H1 (cell line): ENCODE measurements around the gene FAM169A. TPM values are rescaled to one million over a fixed set of nuclear protein-coding genes. Genes with fewer than 3 reads are reported as not detected.

Source experiments
- CTCF ChIA-PET: fragments of 300-600 bp; sonication (Branson Sonifier 250); formaldehyde crosslinking; loops from one replicate; lab custom pipeline; 2021; ENCODE audit not compliant: partially characterized antibody; lab: Charles Lee
- POLR2A ChIA-PET: fragments of 300-600 bp; sonication (Branson Sonifier 250); formaldehyde crosslinking; loops from one replicate; lab custom pipeline; 2021; ENCODE audit warnings: inconsistent platforms; ENCODE audit not compliant: partially characterized antibody; lab: Charles Lee
- DNase-seq, 2 experiments: peaks; one replicate each; pipeline versions ENCODE4 v3.0.0 to v3.0.0-alpha.2; 2010 to 2022; ENCODE audit warnings: low spot score in 2 of 2, low read depth in 1 of 2, mixed read lengths in 1 of 2
- FAIRE-seq: peaks from 2 replicates; lab custom pipeline; 2011; peaks lifted over from hg19 to GRCh38; lab: Jason Lieb, UNC
- H2AFZ ChIP-seq: 2 replicates; pipeline ENCODE4 v1.8.1; 2012; ENCODE audit warnings: low read length, inconsistent platforms
- H2AK5ac ChIP-seq: 2 replicates; pipeline ENCODE4 v1.6.1; 2013; ENCODE audit warnings: low read depth, low read length
- H2BK120ac ChIP-seq: replicated peaks from 2 replicates; pipeline ENCODE3; 2013; ENCODE audit warnings: low read depth, low read length, inconsistent platforms
- H2BK12ac ChIP-seq: 2 replicates; pipeline ENCODE4 v1.6.1; 2013; ENCODE audit warnings: low read depth, low read length
- H2BK15ac ChIP-seq: 2 replicates; pipeline ENCODE4 v1.6.1; 2013; ENCODE audit warnings: low read length
- H2BK20ac ChIP-seq: 2 replicates; pipeline ENCODE4 v1.6.1; 2013; ENCODE audit warnings: low read length
- H2BK5ac ChIP-seq: 2 replicates; pipeline ENCODE4 v1.6.1; 2013; ENCODE audit warnings: low read depth, low read length
- H3K14ac ChIP-seq: 2 replicates; pipeline ENCODE4 v1.6.1; 2013; ENCODE audit warnings: inconsistent platforms; ENCODE audit not compliant: insufficient read length
- H3K18ac ChIP-seq: 2 replicates; pipeline ENCODE4 v1.6.1; 2013; ENCODE audit warnings: low read length; ENCODE audit errors: extremely low read depth
- H3K23ac ChIP-seq: 2 replicates; pipeline ENCODE4 v1.6.1; 2013; ENCODE audit warnings: inconsistent platforms; ENCODE audit not compliant: insufficient read length
- H3K23me2 ChIP-seq: 2 replicates; pipeline ENCODE4 v1.6.1; 2013; ENCODE audit warnings: low read depth, low read length
- H3K27ac ChIP-seq: 2 replicates; pipeline ENCODE4 v1.6.1; 2011; ENCODE audit warnings: low read depth, low read length, inconsistent platforms
- H3K27me3 ChIP-seq, 4 experiments: replicated peaks in 1 of 4; 1 replicate in 1 of 4; 2 replicates in 3 of 4; pipeline versions ENCODE4 v1.6.1 to v1.8.1; 2011 to 2013; ENCODE audit warnings: low read length in 3 of 4, mild to moderate bottlenecking in 3 of 4, inconsistent platforms in 2 of 4, mixed read lengths in 2 of 4, moderate library complexity in 1 of 4; ENCODE audit not compliant: control insufficient read depth in 3 of 4, insufficient read depth in 3 of 4; ENCODE audit errors: extremely low read depth in 1 of 4
- H3K36me3 ChIP-seq, 4 experiments: 2 replicates each; pipeline versions ENCODE4 v1.6.1 to v1.8.1; 2011 to 2013; ENCODE audit warnings: mild to moderate bottlenecking in 4 of 4, low read length in 3 of 4, moderate library complexity in 2 of 4, control low read depth in 1 of 4, inconsistent platforms in 1 of 4; ENCODE audit not compliant: insufficient read depth in 4 of 4, control insufficient read depth in 2 of 4
- H3K4ac ChIP-seq: replicated peaks from 2 replicates; pipeline ENCODE3; 2013; ENCODE audit warnings: low read length, low read depth, mixed read lengths, inconsistent platforms; ENCODE audit not compliant: insufficient read length
- H3K4me1 ChIP-seq, 4 experiments: replicated peaks in 1 of 4; 1 replicate in 1 of 4; 2 replicates in 3 of 4; pipeline versions ENCODE4 v1.6.1 to v1.8.1; 2011 to 2013; ENCODE audit warnings: low read length in 3 of 4, inconsistent platforms in 2 of 4, mixed read lengths in 1 of 4; ENCODE audit not compliant: insufficient read depth in 4 of 4, control insufficient read depth in 3 of 4
- H3K4me2 ChIP-seq, 2 experiments: 2 replicates each; pipeline versions ENCODE4 v1.6.1 to v1.8.1; 2011 to 2013; ENCODE audit warnings: low read depth in 2 of 2, low read length in 2 of 2, control low read depth in 1 of 2, inconsistent platforms in 1 of 2, mild to moderate bottlenecking in 1 of 2; ENCODE audit not compliant: insufficient read depth in 1 of 2
- H3K4me3 ChIP-seq, 4 experiments: fragments of 200-600, 300-600 bp in 1 of 4; sonication (generic), shearing (Covaris generic), sonication (Bioruptor Twin) in 1 of 4; 2 replicates each; pipeline versions ENCODE4 v1.5.1 to v1.8.1; 2011 to 2016; ENCODE audit warnings: low read length in 4 of 4, low read depth in 3 of 4, control low read depth in 2 of 4, inconsistent platforms in 2 of 4, mild to moderate bottlenecking in 2 of 4, mixed read lengths in 1 of 4, moderate library complexity in 1 of 4; ENCODE audit not compliant: insufficient read depth in 2 of 4; ENCODE audit errors: extremely low read depth in 1 of 4
- H3K56ac ChIP-seq: replicated peaks from 2 replicates; pipeline ENCODE3; 2013; ENCODE audit warnings: low read depth, mild to moderate bottlenecking, mixed read lengths, low read length, inconsistent platforms; ENCODE audit not compliant: insufficient read length
- H3K79me1 ChIP-seq: 2 replicates; pipeline ENCODE4 v1.6.1; 2013; ENCODE audit warnings: low read depth, low read length, control low read depth
- H3K79me2 ChIP-seq, 2 experiments: 2 replicates each; pipeline versions ENCODE4 v1.6.1 to v1.8.1; 2012 to 2013; ENCODE audit warnings: low read length in 2 of 2, mild to moderate bottlenecking in 2 of 2, inconsistent platforms in 1 of 2; ENCODE audit not compliant: insufficient read depth in 2 of 2, control insufficient read depth in 1 of 2
- H3K9ac ChIP-seq, 4 experiments: replicated peaks in 1 of 4; 1 replicate in 1 of 4; 2 replicates in 3 of 4; pipeline versions ENCODE4 v1.6.1 to v1.8.1; 2011 to 2013; ENCODE audit warnings: low read depth in 3 of 4, low read length in 3 of 4, control low read depth in 2 of 4, mild to moderate bottlenecking in 2 of 4, moderate library complexity in 2 of 4, inconsistent platforms in 1 of 4; ENCODE audit errors: extremely low read depth in 1 of 4
- H3K9me3 ChIP-seq, 2 experiments: 2 replicates each; pipeline versions ENCODE4 v1.6.1 to v1.8.1; 2012 to 2013; ENCODE audit warnings: mild to moderate bottlenecking in 2 of 2, moderate library complexity in 2 of 2, control low read depth in 1 of 2, inconsistent platforms in 1 of 2, low read depth in 1 of 2, low read length in 1 of 2, mixed read lengths in 1 of 2; ENCODE audit not compliant: insufficient read depth in 2 of 2
- H4K20me1 ChIP-seq, 2 experiments: replicated peaks in 1 of 2; 2 replicates each; pipeline versions ENCODE3 to v1.8.1; 2011 to 2013; ENCODE audit warnings: inconsistent platforms in 2 of 2, low read length in 2 of 2, mild to moderate bottlenecking in 1 of 2; ENCODE audit not compliant: insufficient read depth in 2 of 2, control insufficient read depth in 1 of 2
- H4K5ac ChIP-seq: 2 replicates; pipeline ENCODE4 v1.6.1; 2013; ENCODE audit warnings: low read length, low read depth, mixed read lengths, inconsistent platforms; ENCODE audit not compliant: insufficient read length
- H4K8ac ChIP-seq: 2 replicates; pipeline ENCODE4 v1.8.0; 2013; ENCODE audit warnings: mild to moderate bottlenecking, moderate library complexity, low read length, inconsistent platforms; ENCODE audit not compliant: insufficient read depth; ENCODE audit errors: extremely low read depth
- H4K91ac ChIP-seq: replicated peaks from 2 replicates; pipeline ENCODE3; 2013; ENCODE audit warnings: low read length, mixed read lengths, inconsistent platforms; ENCODE audit not compliant: insufficient read length
- ASH2L ChIP-seq: fragments of 200-600, 300-600 bp; sonication (generic); IDR thresholded peaks from one replicate; pipeline ENCODE4 v1.7.1; 2017; ENCODE audit warnings: low read length
- CREB1 ChIP-seq: IDR thresholded peaks from 2 replicates; pipeline ENCODE4 v1.6.1; 2012; ENCODE audit warnings: inconsistent platforms
- CTBP2 ChIP-seq: IDR thresholded peaks from 2 replicates; pipeline ENCODE4 v1.7.0; 2011; ENCODE audit warnings: borderline replicate concordance, mild to moderate bottlenecking, moderate library complexity, mixed read lengths, low read length; ENCODE audit not compliant: insufficient read depth, insufficient read length
- EP300 ChIP-seq, 2 experiments: IDR thresholded peaks; 1 replicate in 1 of 2; 2 replicates in 1 of 2; pipeline ENCODE4 v1.6.1; 2011 to 2012; ENCODE audit warnings: low read depth in 2 of 2, low read length in 2 of 2, mild to moderate bottlenecking in 2 of 2, borderline replicate concordance in 1 of 2, inconsistent platforms in 1 of 2, moderate library complexity in 1 of 2
- HDAC6 ChIP-seq: IDR thresholded peaks from one replicate; pipeline ENCODE4 v1.7.1; 2012; ENCODE audit warnings: low read depth, mild to moderate bottlenecking, inconsistent platforms, low read length, moderate library complexity
- POLR2A ChIP-seq, 2 experiments: IDR thresholded peaks; 1 replicate in 1 of 2; 2 replicates in 1 of 2; pipeline ENCODE4 v1.6.1; 2011; ENCODE audit warnings: low read depth in 2 of 2, low read length in 2 of 2, mild to moderate bottlenecking in 2 of 2; ENCODE audit errors: control extremely low read depth in 1 of 2
- RFX5 ChIP-seq: IDR thresholded peaks from 2 replicates; pipeline ENCODE4 v1.6.1; 2011; ENCODE audit warnings: low read depth, low read length, improper control_type of control experiment, borderline replicate concordance
- SIN3A ChIP-seq, 2 experiments: IDR thresholded peaks in 1 of 2; conservative IDR thresholded peaks in 1 of 2; 2 replicates each; pipeline ENCODE4 v1.6.1; 2011 to 2012; ENCODE audit warnings: low read length in 2 of 2, improper control_type of control experiment in 1 of 2, low read depth in 1 of 2, mild to moderate bottlenecking in 1 of 2
- SRF ChIP-seq: IDR thresholded peaks from 2 replicates; pipeline ENCODE4 v1.6.1; 2011; ENCODE audit warnings: mild to moderate bottlenecking, low read depth, low read length, moderate library complexity
- TAF1 ChIP-seq: IDR thresholded peaks from 2 replicates; pipeline ENCODE4 v1.6.1; 2011; ENCODE audit warnings: mild to moderate bottlenecking, low read depth, low read length
- TEAD4 ChIP-seq: IDR thresholded peaks from 2 replicates; pipeline ENCODE4 v1.6.1; 2012; ENCODE audit warnings: low read depth, low read length, inconsistent platforms, mixed read lengths
- WGBS, 2 experiments: shearing (Covaris generic) in 1 of 2; methylation state at CpG; one replicate each; pipeline versions ENCODE4 v1.1.6 to v1.1.7; 2013 to 2015; ENCODE audit warnings: low lambda C conversion rate in 2 of 2, mixed read lengths in 2 of 2, inconsistent platforms in 1 of 2, low coverage in 1 of 2, missing lambda C conversion rate in 1 of 2; ENCODE audit not compliant: insufficient replicate concordance in 2 of 2, insufficient coverage in 1 of 2, insufficient read length in 1 of 2; ENCODE audit errors: extremely low coverage in 1 of 2, missing lambda C conversion rate in 1 of 2; 5-methylcytosine and 5-hydroxymethylcytosine counted together
- polyA plus RNA-seq, 7 experiments: library from polyadenylated mRNA; depleted of rRNA in 3 of 7; stranded (reverse) in 5 of 7; unstranded in 2 of 7; fragments of >200 nt in 5 of 7; fragments of 200-250 nt in 2 of 7; gene quantifications; 1 replicate in 5 of 7; 2 replicates in 1 of 7; 4 replicates in 1 of 7; pipeline versions ENCODE4 v1.2.1 to v1.2.3, GENCODE V29; 2011 to 2013; ENCODE audit warnings: missing spikeins in 2 of 7, mixed read lengths in 2 of 7
- total RNA-seq: library from RNA; stranded (reverse); fragmentation: NEBNext Ultra II Directional; extraction: Animal tissue kit (Norgen Biotek cat#: 25700); gene quantifications from 2 replicates; pipeline ENCODE4 v1.2.1, GENCODE V29; 2021

The FAM169A gene
- total and polyA plus RNA-seq, 2 of the 8 experiments (the other 6 are each of a cell fraction or from before 2014, with no cell fraction given): 12.6 to 83.1 TPM

- no peak within 1 kb of the TSS for H3K56ac ChIP-seq
- H2AFZ ChIP-seq: peak within 1 kb of the TSS; percentile 95
- H4K91ac ChIP-seq: no peak within 1 kb of the TSS
- 1% methylated on average over 51 of the region's 54 CpGs; no CpG with 5 or more reads in 1 of the 2 experiments for WGBS, 2 experiments
- H4K20me1 ChIP-seq: peaks cover 0 to 3% of the 10 kb centered on the region in 2 experiments
- FAIRE-seq: no peak
- POLR2A ChIA-PET: interaction anchor here (0.7 to 1.5 kb wide), 4 partner anchors 8 to 643 kb away, joined by 3 to 8 read pairs (median 6); partner anchors contain the start of gene FAM169A
- no peaks in the 10 kb centered on the region; the same call in 1 of the 2 replicates for H3K23me2 ChIP-seq
- H4K8ac ChIP-seq: peak within 1 kb of the TSS; percentile 97
- peaks cover 12 to 45% of the 10 kb centered on the region in 2 experiments for H3K79me2 ChIP-seq
- H3K4me2 ChIP-seq: peak within 1 kb of the TSS; percentile 84 to 97
- H3K79me1 ChIP-seq: peaks cover 3% of the 10 kb centered on the region; the same call in 1 of the 2 replicates
- peaks cover 0 to 4% (median 2%) of the 10 kb centered on the region in 4 experiments; a peak in 2 of 7 replicates for H3K4me1 ChIP-seq
- H2BK20ac ChIP-seq: no peak within 1 kb of the TSS
- H3K9ac ChIP-seq: peak within 1 kb of the TSS; percentile 54 to 73 (median 70)
- H3K27ac ChIP-seq: peak within 1 kb of the TSS; percentile 31; the same call in 1 of the 2 replicates
- no peak within 1 kb of the TSS for H2BK5ac ChIP-seq
- peaks cover 0 to 29% (median 15%) of the 10 kb centered on the region in 4 experiments; a peak in 7 of 8 replicates for H3K36me3 ChIP-seq
- peak within 1 kb of the TSS; percentile 86 to 100 (median 93) for H3K4me3 ChIP-seq
- no peaks in the 10 kb centered on the region for H3K9me3 ChIP-seq
- no peak within 1 kb of the TSS; the same call in 1 of the 2 replicates for H2BK15ac ChIP-seq
- H3K23ac ChIP-seq: no peak within 1 kb of the TSS
- H2BK120ac ChIP-seq: no peak within 1 kb of the TSS
- no peak within 1 kb of the TSS for H2AK5ac ChIP-seq
- H3K18ac ChIP-seq: 0 out of 2 replicates have a peak within 1 kb of the TSS, but pooled peaks have one; percentile 11
- CTCF ChIA-PET: interaction anchor here (1.1 to 2.7 kb wide), 12 partner anchors 7 to 168 kb away, joined by 3 to 10 read pairs (median 5); no protein-coding TSS in a partner anchor
- peak; percentile 84 to 95 for DNase-seq
- peak within 1 kb of the TSS; percentile 69 for H4K5ac ChIP-seq
- H3K4ac ChIP-seq: no peak within 1 kb of the TSS
- H3K27me3 ChIP-seq: no peaks in the 10 kb centered on the region
- H2BK12ac ChIP-seq: no peak within 1 kb of the TSS
- no peak within 1 kb of the TSS for H3K14ac ChIP-seq
- TF ChIP-seq ASH2L (peak; percentile 97), CREB1 (peak; percentile 63), EP300 (IDR thresholded peaks at IDR 0.05; ENCODE audit: borderline replicate concordance in 1 of 2, low read depth in 2 of 2, low read length in 2 of 2) (0 out of 3 replicates have a peak, but pooled peaks of 1 of the 2 experiments have one; percentile 45), SRF (peak; percentile 52), TAF1 (peak; percentile 80), SIN3A (conservative IDR thresholded peaks at IDR 0.05 in 1 of 2, IDR thresholded peaks at IDR 0.05 in 1 of 2; ENCODE audit: low read depth in 1 of 2, low read length in 2 of 2) (peak; percentile 92 to 99; a peak in 3 of 4 replicates), CTBP2 (no peak), TEAD4 (no peak), POLR2A (IDR thresholded peaks at IDR 0.05; ENCODE audit: control extremely low read depth in 1 of 2, low read depth in 2 of 2, low read length in 2 of 2) (peak in 1 of 2 experiments; percentile 69; a peak in 1 of 3 replicates), RFX5 (peak; percentile 49; the same call in 1 of the 2 replicates), HDAC6 (no peak)
These were observed 99.2 kb downstream of the FAM169A start, which contains the start of the genes GFM2 and NSA2 for GRCh38 chr5:74766849-74767578. Gene GFM2, minus strand, starts transcription at chr5:74767117. Its CDS starts 3,375 bp downstream, at chr5:74763742. Gene NSA2, plus strand, starts transcription at chr5:74767249. Its CDS starts 112 bp downstream, at chr5:74767361.
